ENCODE measurements around the gene PALD1.

The PALD1 gene

DNA sequence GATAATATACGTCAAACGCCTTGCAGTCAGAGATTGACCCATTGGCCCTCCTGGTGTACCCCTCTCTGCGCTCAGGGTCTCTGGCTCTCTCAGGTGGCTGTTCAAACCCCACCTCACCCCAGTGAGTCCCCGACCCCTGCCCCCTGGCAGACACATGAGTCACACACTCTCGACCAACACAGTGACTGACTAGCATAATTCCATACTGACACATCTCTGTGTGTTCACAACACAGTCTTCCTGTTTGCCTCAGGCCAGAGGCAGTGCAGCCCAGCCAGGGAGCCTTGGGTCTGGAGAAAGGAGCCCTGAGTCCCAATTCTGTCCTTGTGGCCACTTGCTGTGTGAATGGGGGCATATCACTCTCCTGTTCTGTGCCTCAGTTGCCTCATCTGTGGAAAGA is 40.1 kb downstream of the PALD1 start:
- TF ChIP-seq LEF1 (IDR thresholded peaks at IDR 0.05; ENCODE audit: borderline replicate concordance) (no peak), FOXK2 (IDR thresholded peaks at IDR 0.05) (no peak), ZNF384 (IDR thresholded peaks at IDR 0.05) (no peak), FOXA1 (IDR thresholded peaks at IDR 0.05) (no peak), FOXM1 (IDR thresholded peaks at IDR 0.05; ENCODE audit: borderline replicate concordance) (no peak), ARNT (IDR thresholded peaks at IDR 0.05) (no peak)
- DNase-seq (ENCODE audit: extremely low spot score): no peak
- POLR2A ChIA-PET: no interaction called here
- CTCF ChIA-PET: no interaction called here

DNA sequence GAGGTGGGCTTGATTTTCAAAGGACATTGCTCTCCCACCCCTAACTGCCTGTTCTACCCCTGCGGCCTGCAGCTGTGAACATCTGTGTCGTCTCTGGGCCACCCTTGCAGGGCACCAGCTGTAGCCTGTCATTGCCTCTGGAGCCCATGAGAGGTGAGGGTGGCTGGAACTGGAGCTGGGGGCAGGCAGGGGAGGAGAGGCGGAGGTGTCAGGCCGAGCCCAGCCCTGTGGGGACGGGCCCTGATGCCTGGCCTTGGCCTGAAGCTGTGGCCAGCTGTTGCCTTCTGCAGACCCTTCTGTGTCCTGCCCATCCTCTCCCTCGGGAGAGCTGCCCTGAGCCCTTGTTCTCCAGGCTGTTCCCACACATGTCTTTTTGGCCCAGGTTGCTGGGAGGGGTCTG is 44.5 kb downstream of the PALD1 start:
- no peak for TF ChIP-seq ARNT (IDR thresholded peaks at IDR 0.05)
- TF ChIP-seq SUZ12 (IDR thresholded peaks at IDR 0.05): no peak
- TF ChIP-seq PKNOX1 (IDR thresholded peaks at IDR 0.05): no peak
- no peak for TF ChIP-seq LEF1 (IDR thresholded peaks at IDR 0.05; ENCODE audit: borderline replicate concordance)
- no peak for TF ChIP-seq BHLHE40 (IDR thresholded peaks at IDR 0.05; ENCODE audit: borderline replicate concordance)
- no peak for TF ChIP-seq TARDBP (IDR thresholded peaks at IDR 0.05)
- TF ChIP-seq ZNF384 (IDR thresholded peaks at IDR 0.05): no peak
- TF ChIP-seq SP1 (IDR thresholded peaks at IDR 0.05): no peak
- no peak for TF ChIP-seq NFRKB (IDR thresholded peaks at IDR 0.05)
- no peak for TF ChIP-seq FOXK2 (IDR thresholded peaks at IDR 0.05)
- TF ChIP-seq CTBP1 (IDR thresholded peaks at IDR 0.05; ENCODE audit: borderline replicate concordance): no peak
- no peak for TF ChIP-seq HDGF (IDR thresholded peaks at IDR 0.05; ENCODE audit: borderline replicate concordance)
- no peak for TF ChIP-seq ELF4 (IDR thresholded peaks at IDR 0.05)
- TF ChIP-seq L3MBTL2 (conservative IDR thresholded peaks at IDR 0.05): no peak
- ChIA-PET CTCF (interaction anchor here (0.6 kb wide), 1 partner anchor 782 kb away, joined by 3 read pairs; no protein-coding TSS in a partner anchor), POLR2A (no interaction called here)
- no peak for DNase-seq (ENCODE audit: extremely low spot score)

DNA sequence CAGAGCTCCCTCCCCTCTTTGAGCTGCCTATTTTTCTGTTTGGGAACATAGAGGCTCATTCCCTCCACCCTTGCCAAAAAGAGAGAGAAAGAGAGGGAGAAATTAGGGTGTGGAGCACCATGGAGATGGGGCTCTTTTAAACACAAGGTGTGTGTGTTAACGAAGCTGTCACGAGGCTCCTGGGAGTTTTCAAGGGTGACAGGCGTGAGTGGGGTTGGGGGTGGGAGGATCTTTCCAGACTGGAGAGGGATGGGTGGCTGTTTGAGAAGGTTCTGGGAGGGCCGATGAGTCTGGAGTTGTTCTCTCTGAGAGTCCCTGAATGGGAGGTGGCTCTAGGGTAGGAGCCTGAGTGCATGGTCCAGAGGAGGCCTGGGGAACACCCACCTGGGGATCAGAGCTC is 45.0 kb downstream of the PALD1 start:
- DNase-seq (ENCODE audit: extremely low spot score): no peak
- ChIA-PET POLR2A (interaction anchor here (1.0 kb wide), 1 partner anchor 13 kb away, joined by 3 read pairs; no protein-coding TSS in a partner anchor), CTCF (interaction anchor here (0.6 kb wide), 1 partner anchor 781 kb away, joined by 3 read pairs; no protein-coding TSS in a partner anchor)
- no peak for TF ChIP-seq NFRKB (IDR thresholded peaks at IDR 0.05)
- no peak for TF ChIP-seq BHLHE40 (IDR thresholded peaks at IDR 0.05; ENCODE audit: borderline replicate concordance)
- no peak for TF ChIP-seq L3MBTL2 (conservative IDR thresholded peaks at IDR 0.05)

DNA sequence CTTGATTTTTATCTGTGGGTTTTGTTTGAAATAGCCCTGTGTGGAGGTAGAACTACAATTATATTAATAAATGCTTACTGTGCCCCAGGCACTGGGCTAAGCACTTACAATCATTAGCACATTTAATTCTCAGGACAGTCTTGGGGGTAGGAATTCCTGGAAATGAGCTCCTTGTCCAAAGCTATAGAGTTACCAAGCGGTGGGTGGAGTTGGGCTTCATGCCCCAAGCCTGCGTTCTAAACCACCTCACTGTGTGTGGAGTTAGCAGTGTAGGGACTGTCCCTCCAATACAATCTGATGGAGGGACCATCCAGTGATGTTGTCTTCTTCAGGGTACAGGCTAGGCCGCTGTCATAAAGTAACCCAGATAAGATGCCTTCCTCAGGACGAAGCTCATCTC is 49.7 kb downstream of the PALD1 start:
- TF ChIP-seq SP1 (IDR thresholded peaks at IDR 0.05) (no peak), HDGF (IDR thresholded peaks at IDR 0.05; ENCODE audit: borderline replicate concordance) (no peak), L3MBTL2 (conservative IDR thresholded peaks at IDR 0.05) (no peak), LEF1 (IDR thresholded peaks at IDR 0.05; ENCODE audit: borderline replicate concordance) (no peak), FOXM1 (IDR thresholded peaks at IDR 0.05; ENCODE audit: borderline replicate concordance) (no peak), ZNF384 (IDR thresholded peaks at IDR 0.05) (no peak), BHLHE40 (IDR thresholded peaks at IDR 0.05; ENCODE audit: borderline replicate concordance) (no peak), FOXK2 (IDR thresholded peaks at IDR 0.05) (no peak), NFRKB (IDR thresholded peaks at IDR 0.05) (no peak), PKNOX1 (IDR thresholded peaks at IDR 0.05) (no peak), CTBP1 (IDR thresholded peaks at IDR 0.05; ENCODE audit: borderline replicate concordance) (no peak), ELF4 (IDR thresholded peaks at IDR 0.05) (no peak), ARNT (IDR thresholded peaks at IDR 0.05) (no peak), TARDBP (IDR thresholded peaks at IDR 0.05) (no peak), FOXA1 (IDR thresholded peaks at IDR 0.05) (no peak), SUZ12 (IDR thresholded peaks at IDR 0.05) (no peak)
- POLR2A ChIA-PET: no interaction called here
- CTCF ChIA-PET: no interaction called here
- DNase-seq (ENCODE audit: extremely low spot score): no peak

DNA sequence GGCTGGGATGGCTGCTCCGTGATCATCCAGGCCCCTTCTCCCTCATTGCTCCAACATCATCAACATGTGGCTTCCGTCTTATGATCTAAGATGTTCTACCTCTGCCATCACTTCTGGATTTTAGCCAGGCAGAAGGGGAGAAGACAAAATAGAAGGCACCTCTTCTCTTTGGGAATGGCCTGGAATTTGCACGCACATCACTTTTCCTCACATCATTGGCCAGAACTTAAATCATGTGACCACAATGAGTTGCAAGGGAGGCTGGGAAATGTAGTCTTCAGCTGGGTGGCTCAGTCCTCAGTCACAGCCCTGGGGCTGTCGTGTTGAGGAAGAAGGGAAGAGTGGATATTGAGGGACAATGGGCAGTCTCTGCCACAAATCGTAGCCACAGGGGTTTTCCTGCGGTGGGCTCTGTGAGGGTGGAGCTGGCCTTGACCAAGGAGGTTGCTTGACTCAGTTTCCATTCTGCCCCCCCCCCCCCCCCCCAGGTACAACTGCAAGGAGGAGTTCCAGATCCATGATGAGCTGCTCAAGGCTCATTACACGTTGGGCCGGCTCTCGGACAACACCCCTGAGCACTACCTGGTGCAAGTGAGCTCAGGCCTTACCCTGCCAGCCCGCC is 50.3 kb downstream of the PALD1 start:
- peak; percentile 64 for DNase-seq (ENCODE audit: extremely low spot score)
- ChIA-PET CTCF (no interaction called here), POLR2A (interaction anchor here (0.7 kb wide), 1 partner anchor 196 kb away, joined by 4 read pairs; no protein-coding TSS in a partner anchor)
- TF ChIP-seq FOXA1 (IDR thresholded peaks at IDR 0.05) (no peak), LEF1 (IDR thresholded peaks at IDR 0.05; ENCODE audit: borderline replicate concordance) (no peak), PKNOX1 (IDR thresholded peaks at IDR 0.05) (no peak), SUZ12 (IDR thresholded peaks at IDR 0.05) (no peak), NFRKB (IDR thresholded peaks at IDR 0.05) (no peak), ZNF384 (IDR thresholded peaks at IDR 0.05) (no peak), ARNT (IDR thresholded peaks at IDR 0.05) (no peak), SP1 (IDR thresholded peaks at IDR 0.05) (no peak), TARDBP (IDR thresholded peaks at IDR 0.05) (no peak), BHLHE40 (IDR thresholded peaks at IDR 0.05; ENCODE audit: borderline replicate concordance) (no peak), CTBP1 (IDR thresholded peaks at IDR 0.05; ENCODE audit: borderline replicate concordance) (no peak), FOXM1 (IDR thresholded peaks at IDR 0.05; ENCODE audit: borderline replicate concordance) (no peak), ELF4 (IDR thresholded peaks at IDR 0.05) (no peak)

DNA sequence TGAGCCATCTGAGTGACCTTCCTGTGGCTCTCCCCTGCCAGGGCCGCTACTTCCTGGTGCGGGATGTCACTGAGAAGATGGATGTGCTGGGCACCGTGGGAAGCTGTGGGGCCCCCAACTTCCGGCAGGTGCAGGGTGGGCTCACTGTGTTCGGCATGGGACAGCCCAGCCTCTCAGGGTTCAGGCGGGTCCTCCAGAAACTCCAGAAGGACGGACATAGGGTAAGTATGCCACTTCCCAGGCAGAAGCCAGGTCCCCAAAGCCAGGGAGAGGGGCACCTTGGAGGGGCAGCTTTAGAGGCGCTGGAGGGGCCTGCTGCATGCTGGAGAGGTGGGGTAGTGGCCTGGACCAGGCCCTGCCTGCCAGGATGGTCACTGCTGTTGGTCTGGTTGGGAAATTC is 51.3 kb downstream of the PALD1 start:
- CTCF ChIA-PET: interaction anchor here (0.5 kb wide), 1 partner anchor 157 kb away, joined by 4 read pairs; no protein-coding TSS in a partner anchor
- no peak for DNase-seq (ENCODE audit: extremely low spot score)
- POLR2A ChIA-PET: no interaction called here

More for the DNA sequence above, 51.3 kb downstream of the PALD1 start:
- TF ChIP-seq SP1 (IDR thresholded peaks at IDR 0.05) (no peak), FOXM1 (IDR thresholded peaks at IDR 0.05; ENCODE audit: borderline replicate concordance) (no peak), FOXK2 (IDR thresholded peaks at IDR 0.05) (no peak)

Data from HEK293T (cell line).